HEK293 (cell line): ENCODE measurements around the gene HTT.

ENCODE experiments used
- ZNF211 ChIP-seq: fragments of 450-650 bp; formaldehyde crosslinking; IDR thresholded peaks from 2 replicates; pipeline ENCODE4 v1.5.1; 2016; ENCODE audit warnings: low read depth, missing biosample characterization, missing genetic modification characterization
- ZNF223 ChIP-seq: fragments of 450-650 bp; formaldehyde crosslinking; IDR thresholded peaks from 2 replicates; pipeline ENCODE4 v1.5.1; 2016; ENCODE audit warnings: missing biosample characterization, missing genetic modification characterization
- ZNF664 ChIP-seq: fragments of 450-650 bp; formaldehyde crosslinking; IDR thresholded peaks from 2 replicates; pipeline ENCODE4 v1.5.1; 2016; ENCODE audit warnings: missing biosample characterization, missing genetic modification characterization
- ZNF677 ChIP-seq: fragments of 450-650 bp; IDR thresholded peaks from 2 replicates; pipeline ENCODE4 v1.5.0; 2018; ENCODE audit warnings: missing biosample characterization, mild to moderate bottlenecking, missing genetic modification characterization, moderate library complexity
- ZNF792 ChIP-seq: fragments of 450-650 bp; formaldehyde crosslinking; IDR thresholded peaks from 2 replicates; pipeline ENCODE4 v1.5.1; 2016; ENCODE audit warnings: missing biosample characterization, missing genetic modification characterization
- TF ChIP-seq, protein P1 (sequence below): fragments of 450-650 bp; formaldehyde crosslinking; IDR thresholded peaks from 2 replicates; pipeline ENCODE4 v1.5.1; 2016; ENCODE audit warnings: missing biosample characterization, missing genetic modification characterization
- TF ChIP-seq, protein P2 (sequence below): fragments of 450-650 bp; formaldehyde crosslinking; IDR thresholded peaks from 2 replicates; pipeline ENCODE4 v1.5.1; 2016; ENCODE audit warnings: missing biosample characterization, missing genetic modification characterization
- TF ChIP-seq, protein P3 (sequence below): fragments of 450-650 bp; formaldehyde crosslinking; IDR thresholded peaks from 2 replicates; pipeline ENCODE4 v1.5.1; 2016; ENCODE audit warnings: missing biosample characterization, missing genetic modification characterization, borderline replicate concordance

DNA sequence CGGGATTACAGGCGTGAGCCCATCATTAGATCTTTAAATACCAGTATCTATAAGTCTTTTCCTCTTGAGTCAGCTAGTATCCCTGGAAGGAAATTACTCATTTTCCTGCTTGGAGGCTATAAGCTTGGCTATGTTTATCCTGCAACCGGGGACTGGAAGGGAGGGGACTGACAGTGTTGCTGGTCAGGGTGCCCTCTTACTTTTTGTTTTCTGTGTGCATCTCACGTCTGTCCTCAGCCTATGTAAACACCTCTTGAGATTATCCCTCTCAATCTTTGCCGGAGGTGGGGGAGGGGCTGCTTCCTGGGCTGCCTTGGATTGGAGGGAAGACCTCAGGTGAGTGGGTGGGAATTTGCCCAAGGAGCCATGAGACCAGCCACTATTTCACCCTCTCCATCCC lies 37.0 kb downstream of the HTT start:
- no peak for TF ChIP-seq ZNF792
- no peak for TF ChIP-seq ZNF211 (tag by site-specific recombination)
- TF ChIP-seq, protein P1, sequence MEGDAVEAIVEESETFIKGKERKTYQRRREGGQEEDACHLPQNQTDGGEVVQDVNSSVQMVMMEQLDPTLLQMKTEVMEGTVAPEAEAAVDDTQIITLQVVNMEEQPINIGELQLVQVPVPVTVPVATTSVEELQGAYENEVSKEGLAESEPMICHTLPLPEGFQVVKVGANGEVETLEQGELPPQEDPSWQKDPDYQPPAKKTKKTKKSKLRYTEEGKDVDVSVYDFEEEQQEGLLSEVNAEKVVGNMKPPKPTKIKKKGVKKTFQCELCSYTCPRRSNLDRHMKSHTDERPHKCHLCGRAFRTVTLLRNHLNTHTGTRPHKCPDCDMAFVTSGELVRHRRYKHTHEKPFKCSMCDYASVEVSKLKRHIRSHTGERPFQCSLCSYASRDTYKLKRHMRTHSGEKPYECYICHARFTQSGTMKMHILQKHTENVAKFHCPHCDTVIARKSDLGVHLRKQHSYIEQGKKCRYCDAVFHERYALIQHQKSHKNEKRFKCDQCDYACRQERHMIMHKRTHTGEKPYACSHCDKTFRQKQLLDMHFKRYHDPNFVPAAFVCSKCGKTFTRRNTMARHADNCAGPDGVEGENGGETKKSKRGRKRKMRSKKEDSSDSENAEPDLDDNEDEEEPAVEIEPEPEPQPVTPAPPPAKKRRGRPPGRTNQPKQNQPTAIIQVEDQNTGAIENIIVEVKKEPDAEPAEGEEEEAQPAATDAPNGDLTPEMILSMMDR (tag by site-specific recombination), result no peak
- TF ChIP-seq, protein P2, sequence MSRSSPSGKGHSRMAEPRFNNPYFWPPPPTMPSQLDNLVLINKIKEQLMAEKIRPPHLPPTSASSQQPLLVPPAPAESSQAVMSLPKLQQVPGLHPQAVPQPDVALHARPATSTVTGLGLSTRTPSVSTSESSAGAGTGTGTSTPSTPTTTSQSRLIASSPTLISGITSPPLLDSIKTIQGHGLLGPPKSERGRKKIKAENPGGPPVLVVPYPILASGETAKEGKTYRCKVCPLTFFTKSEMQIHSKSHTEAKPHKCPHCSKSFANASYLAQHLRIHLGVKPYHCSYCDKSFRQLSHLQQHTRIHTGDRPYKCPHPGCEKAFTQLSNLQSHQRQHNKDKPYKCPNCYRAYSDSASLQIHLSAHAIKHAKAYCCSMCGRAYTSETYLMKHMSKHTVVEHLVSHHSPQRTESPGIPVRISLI (tag by site-specific recombination), result no peak
- no peak for TF ChIP-seq ZNF664 (tag by site-specific recombination)
- no peak for TF ChIP-seq ZNF223 (tag by site-specific recombination)
- TF ChIP-seq ZNF677 (tag by site-specific recombination), result no peak
- TF ChIP-seq, protein P3, sequence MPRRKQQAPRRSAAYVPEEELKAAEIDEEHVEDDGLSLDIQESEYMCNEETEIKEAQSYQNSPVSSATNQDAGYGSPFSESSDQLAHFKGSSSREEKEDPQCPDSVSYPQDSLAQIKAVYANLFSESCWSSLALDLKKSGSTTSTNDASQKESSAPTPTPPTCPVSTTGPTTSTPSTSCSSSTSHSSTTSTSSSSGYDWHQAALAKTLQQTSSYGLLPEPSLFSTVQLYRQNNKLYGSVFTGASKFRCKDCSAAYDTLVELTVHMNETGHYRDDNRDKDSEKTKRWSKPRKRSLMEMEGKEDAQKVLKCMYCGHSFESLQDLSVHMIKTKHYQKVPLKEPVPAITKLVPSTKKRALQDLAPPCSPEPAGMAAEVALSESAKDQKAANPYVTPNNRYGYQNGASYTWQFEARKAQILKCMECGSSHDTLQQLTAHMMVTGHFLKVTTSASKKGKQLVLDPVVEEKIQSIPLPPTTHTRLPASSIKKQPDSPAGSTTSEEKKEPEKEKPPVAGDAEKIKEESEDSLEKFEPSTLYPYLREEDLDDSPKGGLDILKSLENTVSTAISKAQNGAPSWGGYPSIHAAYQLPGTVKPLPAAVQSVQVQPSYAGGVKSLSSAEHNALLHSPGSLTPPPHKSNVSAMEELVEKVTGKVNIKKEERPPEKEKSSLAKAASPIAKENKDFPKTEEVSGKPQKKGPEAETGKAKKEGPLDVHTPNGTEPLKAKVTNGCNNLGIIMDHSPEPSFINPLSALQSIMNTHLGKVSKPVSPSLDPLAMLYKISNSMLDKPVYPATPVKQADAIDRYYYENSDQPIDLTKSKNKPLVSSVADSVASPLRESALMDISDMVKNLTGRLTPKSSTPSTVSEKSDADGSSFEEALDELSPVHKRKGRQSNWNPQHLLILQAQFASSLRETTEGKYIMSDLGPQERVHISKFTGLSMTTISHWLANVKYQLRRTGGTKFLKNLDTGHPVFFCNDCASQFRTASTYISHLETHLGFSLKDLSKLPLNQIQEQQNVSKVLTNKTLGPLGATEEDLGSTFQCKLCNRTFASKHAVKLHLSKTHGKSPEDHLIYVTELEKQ (tag by site-specific recombination), result no peak
